Mesenchymal stem cell (in vitro differentiated cells and primary cell): ENCODE measurements around the gene RAD51B.

Source experiments
- DNase-seq: peaks from one replicate; pipeline ENCODE4 v3.0.0-alpha.2; 2013
- H2AFZ ChIP-seq: one replicate; pipeline ENCODE4 v1.6.1; 2013; ENCODE audit warnings: low read depth, mild to moderate bottlenecking, control low read depth, inconsistent platforms, low read length, moderate library complexity
- H2AK5ac ChIP-seq: 2 replicates; pipeline ENCODE4 v1.6.1; 2013; ENCODE audit warnings: low read length, moderate library complexity, mild to moderate bottlenecking, inconsistent platforms; ENCODE audit not compliant: severe bottlenecking
- H2BK120ac ChIP-seq: one replicate; pipeline ENCODE4 v1.6.1; 2013; ENCODE audit warnings: low read depth, mild to moderate bottlenecking, inconsistent platforms, low read length, moderate library complexity
- H2BK12ac ChIP-seq, 2 experiments: one replicate each; pipeline ENCODE4 v1.6.1; 2013; ENCODE audit warnings: inconsistent platforms in 2 of 2, low read length in 2 of 2, mild to moderate bottlenecking in 2 of 2, moderate library complexity in 2 of 2, control low read depth in 1 of 2
- H2BK15ac ChIP-seq: one replicate; pipeline ENCODE4 v1.6.1; 2013; ENCODE audit warnings: mild to moderate bottlenecking, low read depth, inconsistent platforms; ENCODE audit not compliant: poor library complexity, severe bottlenecking
- H2BK5ac ChIP-seq: 2 replicates; pipeline ENCODE4 v1.6.1; 2013; ENCODE audit warnings: low read depth, mild to moderate bottlenecking, low read length, control low read depth, inconsistent platforms; ENCODE audit not compliant: poor library complexity, severe bottlenecking
- H3K14ac ChIP-seq, 2 experiments: one replicate each; pipeline ENCODE4 v1.6.1; 2013; ENCODE audit warnings: inconsistent platforms in 2 of 2, low read length in 2 of 2, control low read depth in 1 of 2, mild to moderate bottlenecking in 1 of 2, moderate library complexity in 1 of 2
- H3K18ac ChIP-seq, 2 experiments: one replicate each; pipeline ENCODE4 v1.6.1; 2013; ENCODE audit warnings: inconsistent platforms in 2 of 2, low read length in 2 of 2, control low read depth in 1 of 2, low read depth in 1 of 2, mild to moderate bottlenecking in 1 of 2
- H3K23ac ChIP-seq, 2 experiments: one replicate each; pipeline ENCODE4 v1.6.1; 2013; ENCODE audit warnings: inconsistent platforms in 2 of 2, low read length in 2 of 2, mild to moderate bottlenecking in 2 of 2, moderate library complexity in 2 of 2, control low read depth in 1 of 2
- H3K27ac ChIP-seq: 2 replicates; pipeline ENCODE4 v1.5.1; 2013; ENCODE audit warnings: mild to moderate bottlenecking, moderate library complexity, low read length, control low read depth, inconsistent platforms; ENCODE audit not compliant: poor library complexity, severe bottlenecking
- H3K27me3 ChIP-seq, 2 experiments: 2 replicates each; pipeline versions ENCODE4 v1.6.1 to v1.7.0; 2013; ENCODE audit warnings: low read length in 2 of 2, mild to moderate bottlenecking in 2 of 2, moderate library complexity in 2 of 2, control low read depth in 1 of 2, inconsistent platforms in 1 of 2; ENCODE audit not compliant: control insufficient read depth in 1 of 2, insufficient read depth in 1 of 2
- H3K36me3 ChIP-seq, 2 experiments: 2 replicates each; pipeline versions ENCODE4 v1.6.1 to v1.7.0; 2013; ENCODE audit warnings: low read length in 2 of 2, control low read depth in 1 of 2, inconsistent platforms in 1 of 2, low read depth in 1 of 2, mild to moderate bottlenecking in 1 of 2; ENCODE audit not compliant: insufficient read depth in 2 of 2, control insufficient read depth in 1 of 2
- H3K4ac ChIP-seq, 2 experiments: one replicate each; pipeline ENCODE4 v1.6.1; 2013; ENCODE audit warnings: inconsistent platforms in 2 of 2, low read length in 2 of 2, mild to moderate bottlenecking in 2 of 2, moderate library complexity in 2 of 2, control low read depth in 1 of 2, low read depth in 1 of 2
- H3K4me1 ChIP-seq: 2 replicates; pipeline ENCODE4 v1.6.1; 2013; ENCODE audit warnings: low read depth, low read length, control low read depth; ENCODE audit not compliant: control insufficient read depth, insufficient read depth
- H3K4me2 ChIP-seq: 2 replicates; pipeline ENCODE4 v1.6.1; 2013; ENCODE audit warnings: low read length, mild to moderate bottlenecking, inconsistent platforms; ENCODE audit not compliant: poor library complexity, severe bottlenecking
- H3K4me3 ChIP-seq, 2 experiments: 2 replicates each; pipeline versions ENCODE4 v1.5.1 to v1.7.0; 2013; ENCODE audit warnings: low read length in 2 of 2, mild to moderate bottlenecking in 2 of 2, control low read depth in 1 of 2, low read depth in 1 of 2; ENCODE audit not compliant: insufficient read depth in 1 of 2
- H3K79me1 ChIP-seq: replicated peaks from 2 replicates; pipeline ENCODE4 v1.6.1; 2013; ENCODE audit warnings: mild to moderate bottlenecking, control low read depth, low read length, inconsistent platforms; ENCODE audit not compliant: poor library complexity, severe bottlenecking
- H3K9ac ChIP-seq: 2 replicates; pipeline ENCODE4 v1.7.0; 2013; ENCODE audit warnings: mild to moderate bottlenecking, low read length, moderate library complexity
- H3K9me3 ChIP-seq: 2 replicates; pipeline ENCODE4 v1.7.0; 2013; ENCODE audit warnings: mild to moderate bottlenecking, low read length; ENCODE audit not compliant: control insufficient read depth
- H4K8ac ChIP-seq: one replicate; pipeline ENCODE4 v1.6.1; 2013; ENCODE audit warnings: inconsistent platforms, mild to moderate bottlenecking, low read length, moderate library complexity
- H4K91ac ChIP-seq: one replicate; pipeline ENCODE4 v1.6.1; 2013; ENCODE audit warnings: mild to moderate bottlenecking, low read length, inconsistent platforms
- WGBS: methylation state at CpG from one replicate; pipeline ENCODE4 v1.1.7; 2013; ENCODE audit warnings: mixed read lengths; 5-methylcytosine and 5-hydroxymethylcytosine counted together

RAD51B gene

GRCh38 chr14:68222726-68223125 lies 403.1 kb downstream of the RAD51B start:
- Histone ChIP-seq H3K27me3 (no peaks in the 10 kb centered on the region), H2BK120ac (no peak overlapping the region), H4K8ac (no peak overlapping the region), H3K27ac (no peak overlapping the region), H3K79me1 (peaks cover 2% of the 10 kb centered on the region), H3K4me2 (no peak overlapping the region), H2AFZ (no peak overlapping the region), H3K18ac (no peak overlapping the region), H4K91ac (no peak overlapping the region), H3K4me1 (no peaks in the 10 kb centered on the region), H3K9me3 (no peaks in the 10 kb centered on the region), H2BK15ac (no peak overlapping the region), H3K4ac (no peak overlapping the region), H2BK12ac (peak overlapping the region in 1 of 2 experiments; percentile 18), H2BK5ac (no peak overlapping the region), H3K14ac (no peak overlapping the region), H3K9ac (no peak overlapping the region), H2AK5ac (no peak overlapping the region), H3K23ac (no peak overlapping the region), H3K4me3 (no peak overlapping the region), H3K36me3 (no peaks in the 10 kb centered on the region)
- no peak for DNase-seq
- WGBS: 95% methylated on average over 3 of the region's 3 CpGs

- no peak overlapping the region for H3K4me3 ChIP-seq
- no peak overlapping the region for H2BK12ac ChIP-seq
- H3K4ac ChIP-seq: no peak overlapping the region
- H2AK5ac ChIP-seq: no peak overlapping the region
- no peak overlapping the region for H3K18ac ChIP-seq
- no peak overlapping the region for H3K14ac ChIP-seq
- no peaks in the 10 kb centered on the region for H3K27me3 ChIP-seq
- H2AFZ ChIP-seq: no peak overlapping the region
- peaks cover 2% of the 10 kb centered on the region for H3K79me1 ChIP-seq
- H3K23ac ChIP-seq: no peak overlapping the region
- H3K27ac ChIP-seq: no peak overlapping the region
- no peak overlapping the region for H2BK120ac ChIP-seq
- H2BK5ac ChIP-seq: no peak overlapping the region
- H3K9me3 ChIP-seq: no peaks in the 10 kb centered on the region
- no peaks in the 10 kb centered on the region for H3K4me1 ChIP-seq
- no peak overlapping the region for H3K4me2 ChIP-seq
- H3K9ac ChIP-seq: no peak overlapping the region
- no peak overlapping the region for H4K8ac ChIP-seq
- H3K36me3 ChIP-seq: no peaks in the 10 kb centered on the region
- H2BK15ac ChIP-seq: no peak overlapping the region
- DNase-seq: no peak
- no peak overlapping the region for H4K91ac ChIP-seq
Observed at GRCh38 chr14:68223631-68224030, 404.1 kb downstream of the RAD51B start.

DNA sequence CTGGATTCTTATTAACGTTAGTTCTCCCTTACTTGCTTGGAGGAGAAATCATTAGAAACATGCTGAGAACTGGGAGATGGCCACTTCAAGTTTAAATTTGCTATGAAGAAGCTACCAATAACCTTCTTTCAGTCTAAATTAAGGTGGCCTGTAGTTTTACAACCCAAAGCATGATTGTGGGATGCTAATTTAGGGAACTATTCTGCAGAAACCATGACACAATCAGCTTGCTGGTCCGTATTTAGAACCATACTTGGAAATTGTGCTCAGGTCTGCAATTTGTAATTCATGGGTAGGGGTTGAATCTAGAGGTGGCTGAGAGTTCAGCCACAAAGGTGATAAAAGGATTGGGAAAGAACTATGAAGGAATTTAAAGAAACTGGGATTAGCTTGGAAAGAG lies 405.7 kb downstream of the RAD51B start:
- Histone ChIP-seq H3K36me3 (no peaks in the 10 kb centered on the region), H4K8ac (no peak overlapping the region), H2BK15ac (no peak overlapping the region), H2BK5ac (no peak overlapping the region), H4K91ac (no peak overlapping the region), H3K9me3 (no peaks in the 10 kb centered on the region), H2AK5ac (peak overlapping the region; percentile 69), H3K4me2 (no peak overlapping the region), H3K4me3 (no peak overlapping the region), H3K18ac (no peak overlapping the region), H2AFZ (no peak overlapping the region), H3K27ac (no peak overlapping the region), H3K9ac (no peak overlapping the region), H3K4me1 (no peaks in the 10 kb centered on the region), H3K14ac (no peak overlapping the region), H3K27me3 (no peaks in the 10 kb centered on the region), H2BK12ac (no peak overlapping the region), H3K23ac (no peak overlapping the region), H3K79me1 (peaks cover 2% of the 10 kb centered on the region), H3K4ac (no peak overlapping the region), H2BK120ac (no peak overlapping the region)
- 88% methylated on average over 2 of the region's 2 CpGs for WGBS
- no peak for DNase-seq

- no peak for DNase-seq
- no peak overlapping the region for H3K27ac ChIP-seq
Observed at GRCh38 chr14:68226523-68226922, 406.9 kb downstream of the RAD51B start.

More at GRCh38 chr14:68226523-68226922, 406.9 kb downstream of the RAD51B start:
- H3K36me3 ChIP-seq: no peaks in the 10 kb centered on the region
- 99% methylated on average over 4 of the region's 4 CpGs for WGBS
- H2BK15ac ChIP-seq: no peak overlapping the region
- peak overlapping the region in 1 of 2 experiments; percentile 48 for H3K18ac ChIP-seq
- H2BK120ac ChIP-seq: no peak overlapping the region
- H2BK12ac ChIP-seq: peak overlapping the region in 1 of 2 experiments; percentile 39
- peaks cover 2% of the 10 kb centered on the region for H3K4me1 ChIP-seq
- no peak overlapping the region for H3K4me3 ChIP-seq
- H2AK5ac ChIP-seq: no peak overlapping the region
- no peak overlapping the region for H4K8ac ChIP-seq
- H3K27me3 ChIP-seq: no peaks in the 10 kb centered on the region
- no peak overlapping the region for H3K14ac ChIP-seq
- H3K4me2 ChIP-seq: no peak overlapping the region
- no peak overlapping the region for H2BK5ac ChIP-seq
- no peak overlapping the region for H3K4ac ChIP-seq
- no peak overlapping the region for H3K23ac ChIP-seq
- peaks cover 2% of the 10 kb centered on the region for H3K79me1 ChIP-seq
- no peak overlapping the region for H2AFZ ChIP-seq
- H4K91ac ChIP-seq: no peak overlapping the region
- no peak overlapping the region for H3K9ac ChIP-seq
- no peaks in the 10 kb centered on the region for H3K9me3 ChIP-seq
